Activated CD4-positive, alpha-beta T cell treated with anti-CD3 and anti-CD28 coated beads for 24 hours (primary cell): Measurements from ENCODE around the gene TNFRSF12A.

Experiments
- DNase-seq, 2 donors: peaks; one replicate each; pipeline ENCODE4 v3.0.0-alpha.2; 2020; ENCODE audit warnings: low read depth in 2 of 2

The TNFRSF12A gene, protein sequence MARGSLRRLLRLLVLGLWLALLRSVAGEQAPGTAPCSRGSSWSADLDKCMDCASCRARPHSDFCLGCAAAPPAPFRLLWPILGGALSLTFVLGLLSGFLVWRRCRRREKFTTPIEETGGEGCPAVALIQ

DNA sequence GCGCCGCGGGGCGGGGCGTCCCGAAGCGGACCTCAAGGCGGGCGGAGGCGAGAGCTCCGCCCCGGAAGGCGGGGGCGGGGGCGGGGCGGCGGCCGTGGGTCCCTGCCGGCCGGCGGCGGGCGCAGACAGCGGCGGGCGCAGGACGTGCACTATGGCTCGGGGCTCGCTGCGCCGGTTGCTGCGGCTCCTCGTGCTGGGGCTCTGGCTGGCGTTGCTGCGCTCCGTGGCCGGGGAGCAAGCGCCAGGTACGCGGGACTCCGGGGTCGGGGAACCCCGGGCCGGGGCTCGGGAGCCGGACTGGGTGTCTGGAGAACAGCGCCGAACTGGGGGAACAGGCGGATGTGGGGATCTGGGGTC, at the start of gene TNFRSF12A:
TSS of gene TNFRSF12A (plus strand) at position 122 of the 357 bp plus-strand sequence. CDS start at position 152, 30 bp downstream.
- DNase-seq: peak; percentile 39 to 59

DNA sequence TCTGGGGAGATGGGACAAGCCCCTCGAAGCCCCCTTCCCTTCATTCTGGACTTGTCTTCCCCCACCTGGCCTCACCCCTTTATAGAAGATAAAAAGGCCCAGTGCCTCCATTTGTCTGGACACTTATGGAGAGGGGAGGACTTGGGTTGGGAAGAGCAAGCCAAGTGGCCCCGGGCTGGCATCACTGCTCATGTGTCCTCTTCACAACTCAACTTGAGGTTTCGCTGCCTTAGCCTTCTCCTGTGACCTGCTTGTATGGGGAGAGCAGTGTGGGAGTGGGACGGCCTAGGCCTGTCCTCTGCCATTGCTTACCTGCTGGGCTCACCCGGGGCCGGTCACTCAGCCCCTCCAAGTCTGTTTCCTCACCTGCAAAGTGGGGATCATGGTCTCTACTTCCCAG, 49.6 kb upstream of the TNFRSF12A start:
- no peak for DNase-seq

DNA sequence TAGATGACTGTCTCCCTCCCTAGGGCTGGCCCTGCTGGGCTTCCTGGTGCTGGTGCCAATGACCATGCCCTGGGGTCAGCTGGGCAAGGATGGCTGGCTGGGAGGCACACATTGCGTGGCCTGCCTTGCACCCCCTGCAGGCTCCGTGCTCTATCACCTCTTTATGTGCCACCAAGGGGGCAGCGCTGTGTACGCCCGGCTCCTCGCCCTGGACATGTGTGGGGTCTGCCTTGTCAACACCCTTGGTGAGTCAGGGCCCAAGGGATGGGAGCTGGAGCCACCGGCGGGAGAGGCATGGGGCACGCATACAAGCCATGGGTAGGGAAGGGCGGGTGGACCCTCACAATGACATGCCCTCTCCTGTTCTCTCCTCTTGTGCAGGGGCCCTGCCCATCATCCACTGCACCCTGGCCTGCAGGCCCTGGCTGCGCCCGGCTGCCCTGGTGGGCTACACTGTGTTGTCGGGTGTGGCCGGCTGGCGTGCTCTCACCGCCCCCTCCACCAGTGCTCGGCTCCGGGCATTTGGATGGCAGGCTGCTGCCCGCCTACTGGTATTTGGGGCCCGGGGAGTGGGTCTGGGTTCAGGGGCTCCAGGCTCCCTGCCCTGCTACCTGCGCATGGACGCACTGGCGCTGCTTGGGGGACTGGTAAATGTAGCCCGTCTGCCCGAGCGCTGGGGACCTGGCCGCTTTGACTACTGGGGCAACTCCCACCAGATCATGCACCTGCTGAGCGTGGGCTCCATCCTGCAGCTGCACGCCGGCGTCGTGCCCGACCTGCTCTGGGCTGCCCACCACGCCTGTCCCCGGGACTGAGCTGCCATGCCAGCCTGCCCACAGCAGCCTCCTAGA, 48.8 kb upstream of the TNFRSF12A start:
- DNase-seq: no peak

- no peak for DNase-seq
These were observed 48.0 kb upstream of the TNFRSF12A start for GRCh38 chr16:2971985-2972784.

DNA sequence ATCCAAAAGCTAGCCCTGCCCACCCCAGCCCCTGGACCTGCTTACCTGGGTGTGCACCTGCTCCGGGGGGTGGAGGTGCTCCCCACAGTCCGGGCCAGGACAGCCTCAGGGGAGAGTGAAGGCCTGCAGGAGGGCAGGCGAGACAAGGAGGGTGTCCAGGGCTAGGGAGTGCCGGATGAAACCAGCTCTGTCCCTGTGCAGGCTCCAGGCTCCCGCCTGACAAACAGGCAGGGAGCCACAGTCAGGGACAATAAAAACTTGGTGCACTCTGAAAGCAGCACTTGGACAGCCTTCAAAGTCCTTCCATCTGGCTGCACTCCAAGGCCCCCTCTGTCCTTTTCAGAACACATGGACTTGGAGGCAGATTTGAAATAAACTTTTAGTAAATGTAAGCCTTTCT, 47.1 kb upstream of the TNFRSF12A start:
- no peak for DNase-seq

DNA sequence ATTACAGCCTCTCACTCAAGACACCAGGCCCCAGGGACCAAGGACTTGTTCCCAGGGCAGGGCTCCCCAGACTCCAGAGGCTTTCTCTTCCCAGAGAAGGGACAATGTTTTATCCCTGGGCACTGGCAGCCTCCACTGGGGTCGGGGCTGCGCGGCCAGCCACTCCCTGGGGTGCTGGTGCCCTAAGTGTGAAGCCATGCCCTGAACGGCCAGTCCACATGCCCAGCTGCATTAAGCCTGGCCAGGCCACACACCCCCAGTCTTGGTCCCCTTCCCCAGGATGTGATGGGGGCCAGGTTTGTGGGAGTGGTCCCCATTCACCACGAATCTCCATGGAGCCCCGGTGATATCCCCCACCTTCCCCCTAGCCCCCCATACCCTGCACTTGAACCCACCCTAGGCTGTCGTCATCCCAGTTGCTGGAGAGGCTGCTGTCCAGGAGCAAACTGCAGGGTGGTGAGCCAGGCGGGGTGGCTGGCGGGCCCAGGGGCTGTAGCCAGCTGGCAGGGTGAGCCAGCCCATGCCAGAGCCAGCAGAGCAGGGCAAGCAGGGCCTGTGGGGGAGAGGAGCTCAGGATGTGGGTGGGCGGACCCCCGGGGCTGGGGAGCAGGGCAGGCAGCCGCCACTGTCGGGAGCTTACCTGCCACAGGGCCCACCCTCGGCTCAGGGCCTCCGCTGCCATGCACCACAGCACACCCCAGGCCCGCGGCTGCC, 46.4 kb upstream of the TNFRSF12A start:
- DNase-seq: no peak

GRCh38 chr16:2974319-2975056, 45.7 kb upstream of the TNFRSF12A start:
- no peak for DNase-seq

DNA sequence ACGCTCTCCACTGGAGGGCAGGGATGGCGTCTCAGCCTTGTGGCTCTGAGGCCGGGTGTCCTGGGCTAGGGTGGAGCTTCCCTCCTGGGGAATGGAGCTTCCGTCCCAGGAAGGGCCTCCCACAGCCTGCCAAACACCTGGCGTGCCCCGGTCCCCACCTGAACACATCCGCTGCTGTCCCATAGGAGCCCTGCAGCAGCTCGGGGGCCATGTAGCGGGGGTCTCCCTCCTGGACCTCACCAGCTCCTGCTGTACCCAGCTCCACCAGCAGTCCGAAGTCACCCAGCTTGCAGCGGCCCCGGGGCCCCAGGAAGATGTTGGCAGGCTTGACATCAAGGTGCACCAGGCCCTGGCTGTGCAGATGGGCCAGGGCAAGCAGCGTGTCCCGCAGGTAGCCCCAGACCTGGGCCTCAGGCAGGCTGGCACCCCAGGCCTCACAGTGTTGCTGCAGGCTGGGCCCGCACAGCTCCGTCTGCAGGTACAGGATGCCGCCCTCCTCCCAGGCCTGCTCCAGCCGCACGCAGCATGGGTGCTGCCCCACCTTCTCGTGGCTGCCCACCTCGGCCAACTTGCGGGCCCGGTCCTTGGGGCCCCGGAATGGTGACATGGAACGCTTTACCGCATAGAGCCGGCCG, 44.9 kb upstream of the TNFRSF12A start:
- DNase-seq: no peak

DNA sequence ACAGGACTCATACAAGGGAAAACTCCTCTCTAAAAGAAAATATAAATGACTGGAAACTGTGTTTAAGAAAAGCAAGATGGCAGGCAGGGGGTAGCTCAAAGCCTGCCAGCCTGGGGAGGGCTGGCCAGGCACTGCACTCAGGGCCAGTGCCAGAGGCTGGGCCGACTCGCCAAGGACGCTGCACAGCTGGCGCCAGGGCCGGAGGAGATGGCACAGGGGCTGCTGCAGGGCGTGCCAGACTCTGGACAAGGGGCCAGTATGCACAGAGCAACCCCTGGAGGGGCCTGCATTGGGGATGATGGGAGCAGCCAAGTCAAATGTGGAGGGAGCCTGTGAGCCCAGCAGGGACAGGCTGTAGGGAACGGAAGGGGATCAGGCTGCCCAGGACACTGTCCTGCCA, 44.0 kb upstream of the TNFRSF12A start:
- DNase-seq: no peak

GRCh38 chr16:2976673-2977072, 43.5 kb upstream of the TNFRSF12A start:
- DNase-seq: no peak

GRCh38 chr16:2977440-2977839, 42.7 kb upstream of the TNFRSF12A start:
- DNase-seq: no peak

DNA sequence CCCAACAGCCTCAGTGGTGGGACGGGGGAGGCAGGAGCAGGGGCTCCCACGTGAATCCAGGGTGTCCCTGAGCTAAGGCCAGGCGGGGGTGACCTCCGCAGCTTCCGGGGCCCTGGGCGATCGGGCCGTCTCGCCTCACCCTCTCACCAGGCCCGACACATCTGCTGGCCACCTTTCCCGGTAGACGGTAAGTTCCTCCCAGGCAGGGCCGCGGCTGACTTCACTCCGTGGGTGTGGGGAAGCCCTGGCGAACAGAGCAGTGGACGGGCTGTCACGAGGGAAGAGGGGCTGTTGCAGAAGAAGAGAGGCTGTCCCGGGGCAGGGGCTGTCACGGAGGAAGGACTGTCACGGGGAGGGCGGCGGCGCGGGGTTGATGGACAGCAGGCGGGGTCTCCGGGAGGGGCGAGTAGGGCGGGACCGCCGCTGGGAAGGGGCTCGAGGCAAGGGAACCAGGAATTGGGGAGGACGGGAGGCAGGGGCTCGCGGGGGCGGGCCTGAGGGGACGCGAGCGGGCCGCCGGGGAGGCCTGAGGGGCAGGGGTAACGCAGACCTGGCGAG, 40.4 kb upstream of the TNFRSF12A start:
- DNase-seq: no peak

- DNase-seq: peak; percentile 92 to 96
These were observed 39.7 kb upstream of the TNFRSF12A start, which contains the start of gene PKMYT1 for GRCh38 chr16:2980227-2981176. Gene PKMYT1, minus strand, starts transcription at chr16:2980446. Its CDS starts 789 bp downstream, at chr16:2979657.

GRCh38 chr16:2981177-2981898, 38.8 kb upstream of the TNFRSF12A start:
- no peak for DNase-seq

DNA sequence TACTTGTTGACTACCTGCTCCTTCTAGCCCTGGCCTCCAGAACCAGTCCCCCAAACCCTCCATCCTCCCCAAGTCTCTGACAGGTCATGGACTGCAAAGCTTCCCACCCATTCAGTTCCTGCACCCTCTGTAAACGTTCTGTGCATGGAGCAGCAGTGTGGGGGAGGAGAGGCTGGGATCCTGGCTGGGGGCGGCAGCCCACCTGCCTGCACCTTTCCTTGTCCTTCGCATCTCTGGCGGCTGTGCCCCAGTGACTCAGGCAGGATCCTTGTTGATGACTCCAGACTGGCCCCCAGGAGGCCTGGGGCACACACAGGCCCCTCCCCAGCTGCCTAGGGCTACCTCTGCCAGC, 38.3 kb upstream of the TNFRSF12A start:
- no peak for DNase-seq

DNA sequence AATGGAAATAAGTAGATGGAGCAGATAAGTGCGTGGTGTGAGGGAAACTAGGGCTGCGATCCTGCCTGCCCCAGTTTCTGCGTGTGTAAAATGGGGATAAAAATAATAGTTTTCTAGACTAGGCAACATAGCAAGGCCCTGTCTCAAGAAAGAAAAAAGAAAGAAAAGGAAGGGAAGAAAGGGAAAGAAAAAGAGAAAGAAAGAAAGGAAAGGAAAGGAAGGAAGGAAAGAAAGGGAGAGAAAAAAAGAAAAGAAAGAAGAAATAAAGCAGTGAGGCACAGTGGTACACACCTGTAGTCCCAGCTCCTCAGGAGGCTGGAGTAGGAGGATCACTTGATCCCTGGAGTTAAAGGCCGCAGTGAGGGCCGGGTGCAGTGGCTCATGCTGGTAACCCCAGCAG, 37.8 kb upstream of the TNFRSF12A start:
- DNase-seq: no peak

DNA sequence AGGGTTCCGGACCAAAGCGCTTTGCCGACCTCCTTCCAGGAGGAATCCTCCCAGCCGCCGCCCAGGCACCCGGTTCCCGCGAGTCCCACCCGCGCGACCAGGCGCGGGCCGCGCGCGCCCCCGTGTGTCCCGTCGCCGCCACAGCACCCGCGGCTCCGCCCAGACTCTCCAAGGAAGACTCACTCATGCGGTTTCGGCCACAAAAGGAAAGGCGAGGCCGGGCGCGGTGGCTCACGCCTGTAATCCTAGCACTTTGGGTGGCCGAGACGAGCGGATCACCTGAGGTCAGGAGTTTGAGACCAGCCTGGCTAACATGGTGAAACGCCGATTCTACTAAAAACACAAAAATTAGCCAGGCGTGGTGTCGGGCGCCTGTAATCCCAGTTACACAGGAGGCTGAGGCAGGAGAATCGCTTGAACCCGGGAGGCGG, 36.4 kb upstream of the TNFRSF12A start:
- DNase-seq: peak; percentile 57 to 73

DNA sequence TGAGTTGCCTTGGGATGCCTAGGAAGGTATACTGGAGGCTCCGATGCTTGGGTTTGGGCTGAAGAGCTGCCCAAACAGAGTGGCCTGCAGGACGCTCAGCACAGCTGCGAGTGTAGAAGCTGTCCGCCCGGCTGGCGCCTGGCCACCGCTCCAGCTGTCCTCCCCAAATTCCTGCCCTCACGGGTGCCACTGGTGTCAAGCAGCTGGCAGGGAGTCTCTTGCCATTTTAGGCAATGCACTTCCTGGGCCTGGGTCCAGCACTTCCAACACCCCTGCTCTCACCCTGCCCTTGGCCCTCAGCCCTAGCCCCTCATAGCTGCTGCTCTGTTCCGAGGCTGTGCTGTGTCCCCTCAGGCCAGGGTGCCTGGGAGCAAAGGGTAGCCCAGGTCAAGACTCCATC, 34.7 kb upstream of the TNFRSF12A start:
- DNase-seq: no peak
